ENCODE data around the gene TRHDE.

GRCh38 chr12:72622556-72622955 is 350.4 kb downstream of the TRHDE start:
- TF ChIP-seq CTCF (IDR thresholded peaks at IDR 0.05) = no peak
- no peak for TF ChIP-seq POLR2A (IDR thresholded peaks at IDR 0.05)
- no peak for TF ChIP-seq EP300 (IDR thresholded peaks at IDR 0.05)

Data from sigmoid colon (tissue), 4 donors.